Measurements from ENCODE around the gene MAGEA6.

Gene MAGEA6

GRCh38 chrX:152733261-152733975 lies 36.1 kb downstream of the MAGEA6 start, which contains the start of the genes CSAG1 and MAGEA12:
CSAG1 (minus strand) TSS chrX:152733721; CDS start chrX:152732460, 1,261 bp downstream.
MAGEA12 (plus strand) TSS chrX:152733757; CDS start chrX:152736162, 2,405 bp downstream.
- no peak for DNase-seq (ENCODE audit: low read depth)

GRCh38 chrX:152725409-152725808 lies 44.1 kb downstream of the MAGEA6 start:
- DNase-seq (ENCODE audit: low read depth): no peak

Data from activated T-cell treated with anti-CD3 and anti-CD28 coated beads for 1 hour (primary cell).